Astrocyte of the hippocampus (primary cell): ENCODE measurements around the gene BAZ2B.
"Not testable (repeated sequence)": the region's sequence is repeated elsewhere in the genome, so short reads cannot be mapped to it uniquely, and the experiment has no call there.

Source experiments
- DNase-seq: peaks from one replicate; pipeline ENCODE4 v3.0.0; 2011; ENCODE audit warnings: low read depth, low spot score

Gene BAZ2B

GRCh38 chr2:159535261-159535660, 81.1 kb downstream of the BAZ2B start:
- not testable (repeated sequence) for DNase-seq

- no peak for DNase-seq
Measured at GRCh38 chr2:159531475-159531874, 84.9 kb downstream of the BAZ2B start.

GRCh38 chr2:159526433-159526832, 89.9 kb downstream of the BAZ2B start:
- no peak for DNase-seq

- no peak for DNase-seq
Measured at GRCh38 chr2:159525012-159525411, 91.3 kb downstream of the BAZ2B start.

- no peak for DNase-seq
Measured at GRCh38 chr2:159521272-159521671, 95.1 kb downstream of the BAZ2B start.

GRCh38 chr2:159518321-159519005, 97.9 kb downstream of the BAZ2B start:
- DNase-seq = peak; percentile 61

GRCh38 chr2:159516241-159516758, 100.0 kb downstream of the BAZ2B start:
- peak; percentile 53 for DNase-seq

GRCh38 chr2:159515441-159515840, 100.9 kb downstream of the BAZ2B start:
- DNase-seq = peak; percentile 2

- DNase-seq = no peak
Measured at GRCh38 chr2:159513745-159514144, 102.6 kb downstream of the BAZ2B start.

GRCh38 chr2:159508140-159508539, 108.2 kb downstream of the BAZ2B start:
- DNase-seq = no peak

GRCh38 chr2:159506764-159507440, 109.4 kb downstream of the BAZ2B start:
- peak; percentile 49 for DNase-seq

GRCh38 chr2:159506202-159506601, 110.1 kb downstream of the BAZ2B start:
- DNase-seq = peak; percentile 1

GRCh38 chr2:159505196-159505595, 111.2 kb downstream of the BAZ2B start:
- DNase-seq = no peak

GRCh38 chr2:159501743-159502142, 114.6 kb downstream of the BAZ2B start:
- DNase-seq = no peak

- peak; percentile 4 for DNase-seq
Measured at GRCh38 chr2:159497847-159498246, 118.5 kb downstream of the BAZ2B start.

- peak; percentile 51 for DNase-seq
Measured at GRCh38 chr2:159497256-159497655, 119.1 kb downstream of the BAZ2B start.

- DNase-seq = no peak
Measured at GRCh38 chr2:159489476-159489875, 126.9 kb downstream of the BAZ2B start.

- no peak for DNase-seq
Measured at GRCh38 chr2:159484532-159484931, 131.8 kb downstream of the BAZ2B start.

- DNase-seq = peak; percentile 70
Measured at GRCh38 chr2:159476329-159476728, 140.0 kb downstream of the BAZ2B start.

GRCh38 chr2:159475793-159476192, 140.6 kb downstream of the BAZ2B start:
- DNase-seq = no peak

GRCh38 chr2:159471340-159471739, 145.0 kb downstream of the BAZ2B start:
- DNase-seq = no peak

GRCh38 chr2:159468257-159468656, 148.1 kb downstream of the BAZ2B start:
- DNase-seq = no peak

GRCh38 chr2:159462961-159463360, 153.4 kb downstream of the BAZ2B start:
- no peak for DNase-seq
